Ishikawa (cell line): ENCODE data around the gene SYT1.
A peak's percentile ranks its signal among the peaks of the same experiment; 100 is the strongest.

Experiments
- CEBPB ChIP-seq: IDR thresholded peaks from 2 replicates; pipeline ENCODE4 v1.6.1; 2012
- CREB1 ChIP-seq: IDR thresholded peaks from 2 replicates; pipeline ENCODE4 v1.6.1; 2012; ENCODE audit warnings: low read depth
- EGR1 ChIP-seq: IDR thresholded peaks from 2 replicates; pipeline ENCODE4 v1.6.1; 2012
- EP300 ChIP-seq: IDR thresholded peaks from 2 replicates; pipeline ENCODE4 v1.6.1; 2012; ENCODE audit warnings: borderline replicate concordance
- FOXM1 ChIP-seq: IDR thresholded peaks from 2 replicates; pipeline ENCODE4 v1.6.1; 2012; ENCODE audit warnings: low read depth, borderline replicate concordance
- NFIC ChIP-seq: IDR thresholded peaks from 2 replicates; pipeline ENCODE4 v1.6.1; 2012
- RAD21 ChIP-seq: IDR thresholded peaks from 2 replicates; pipeline ENCODE4 v1.6.1; 2012; ENCODE audit warnings: low read depth
- TAF1 ChIP-seq: IDR thresholded peaks from 2 replicates; pipeline ENCODE4 v1.6.1; 2012; ENCODE audit warnings: low read depth, mild to moderate bottlenecking
- TCF12 ChIP-seq: IDR thresholded peaks from 2 replicates; pipeline ENCODE4 v1.6.1; 2012; ENCODE audit warnings: low read depth
- TEAD4 ChIP-seq: IDR thresholded peaks from 2 replicates; pipeline ENCODE4 v1.6.1; 2012
- YY1 ChIP-seq: IDR thresholded peaks from 2 replicates; pipeline ENCODE4 v1.6.1; 2012; ENCODE audit warnings: low read depth
- ZBTB7A ChIP-seq: IDR thresholded peaks from 2 replicates; pipeline ENCODE4 v1.6.1; 2012; ENCODE audit warnings: low read depth
- TF ChIP-seq, protein P1 (sequence below): IDR thresholded peaks from 2 replicates; pipeline ENCODE4 v1.6.1; 2012; ENCODE audit warnings: low read depth, mild to moderate bottlenecking
- TF ChIP-seq, protein P2 (sequence below): IDR thresholded peaks from 2 replicates; pipeline ENCODE4 v1.6.1; 2012
- TF ChIP-seq, protein P3 (sequence below): IDR thresholded peaks from 2 replicates; pipeline ENCODE4 v1.6.1; 2012

The SYT1 gene

DNA sequence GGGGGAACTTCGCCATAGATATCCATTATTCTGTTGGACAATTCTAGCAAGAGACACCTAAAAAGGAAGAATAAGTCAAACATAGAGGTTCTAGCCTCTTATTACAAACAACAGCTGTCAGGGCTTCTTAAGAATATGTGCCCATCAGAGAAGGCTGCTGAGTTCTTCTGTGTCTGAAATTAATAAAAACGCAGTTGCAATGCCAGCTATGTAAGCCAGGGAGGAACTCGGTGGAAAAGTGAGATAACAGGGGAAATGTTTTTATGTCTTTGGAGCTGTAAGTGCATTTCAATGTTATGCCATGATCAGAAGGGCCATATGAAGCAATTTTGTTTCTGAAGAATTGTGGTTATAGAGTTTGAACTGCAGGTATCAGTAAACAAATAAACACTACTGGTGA lies 95.0 kb downstream of the SYT1 start:
- no peak for TF ChIP-seq TCF12
- TF ChIP-seq CEBPB, result no peak
- no peak for TF ChIP-seq FOXM1
- TF ChIP-seq, protein P1, sequence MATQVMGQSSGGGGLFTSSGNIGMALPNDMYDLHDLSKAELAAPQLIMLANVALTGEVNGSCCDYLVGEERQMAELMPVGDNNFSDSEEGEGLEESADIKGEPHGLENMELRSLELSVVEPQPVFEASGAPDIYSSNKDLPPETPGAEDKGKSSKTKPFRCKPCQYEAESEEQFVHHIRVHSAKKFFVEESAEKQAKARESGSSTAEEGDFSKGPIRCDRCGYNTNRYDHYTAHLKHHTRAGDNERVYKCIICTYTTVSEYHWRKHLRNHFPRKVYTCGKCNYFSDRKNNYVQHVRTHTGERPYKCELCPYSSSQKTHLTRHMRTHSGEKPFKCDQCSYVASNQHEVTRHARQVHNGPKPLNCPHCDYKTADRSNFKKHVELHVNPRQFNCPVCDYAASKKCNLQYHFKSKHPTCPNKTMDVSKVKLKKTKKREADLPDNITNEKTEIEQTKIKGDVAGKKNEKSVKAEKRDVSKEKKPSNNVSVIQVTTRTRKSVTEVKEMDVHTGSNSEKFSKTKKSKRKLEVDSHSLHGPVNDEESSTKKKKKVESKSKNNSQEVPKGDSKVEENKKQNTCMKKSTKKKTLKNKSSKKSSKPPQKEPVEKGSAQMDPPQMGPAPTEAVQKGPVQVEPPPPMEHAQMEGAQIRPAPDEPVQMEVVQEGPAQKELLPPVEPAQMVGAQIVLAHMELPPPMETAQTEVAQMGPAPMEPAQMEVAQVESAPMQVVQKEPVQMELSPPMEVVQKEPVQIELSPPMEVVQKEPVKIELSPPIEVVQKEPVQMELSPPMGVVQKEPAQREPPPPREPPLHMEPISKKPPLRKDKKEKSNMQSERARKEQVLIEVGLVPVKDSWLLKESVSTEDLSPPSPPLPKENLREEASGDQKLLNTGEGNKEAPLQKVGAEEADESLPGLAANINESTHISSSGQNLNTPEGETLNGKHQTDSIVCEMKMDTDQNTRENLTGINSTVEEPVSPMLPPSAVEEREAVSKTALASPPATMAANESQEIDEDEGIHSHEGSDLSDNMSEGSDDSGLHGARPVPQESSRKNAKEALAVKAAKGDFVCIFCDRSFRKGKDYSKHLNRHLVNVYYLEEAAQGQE, result no peak
- TF ChIP-seq, protein P2, sequence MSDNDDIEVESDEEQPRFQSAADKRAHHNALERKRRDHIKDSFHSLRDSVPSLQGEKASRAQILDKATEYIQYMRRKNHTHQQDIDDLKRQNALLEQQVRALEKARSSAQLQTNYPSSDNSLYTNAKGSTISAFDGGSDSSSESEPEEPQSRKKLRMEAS, result no peak
- TF ChIP-seq TEAD4, result no peak
- no peak for TF ChIP-seq NFIC
- no peak for TF ChIP-seq YY1

DNA sequence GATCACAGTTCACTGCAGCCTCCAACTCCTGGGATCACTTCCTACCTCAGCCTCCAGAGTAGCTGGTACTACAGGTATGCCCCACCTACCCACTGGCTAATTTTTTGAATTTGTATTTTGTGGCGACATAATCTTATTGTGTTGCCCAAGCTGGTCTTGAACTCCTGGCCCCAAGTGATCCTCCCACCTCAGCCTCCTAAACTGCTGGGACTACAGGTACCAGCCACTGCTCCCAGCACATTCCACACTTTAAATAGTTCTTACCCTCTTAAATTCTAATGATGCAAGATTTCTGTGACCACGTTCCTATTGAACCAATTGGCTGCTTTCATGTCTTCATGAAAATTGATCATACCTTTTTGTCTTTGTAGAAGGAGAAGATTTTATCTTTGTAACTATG lies 96.6 kb downstream of the SYT1 start:
- no peak for TF ChIP-seq TCF12
- TF ChIP-seq TEAD4, result no peak
- TF ChIP-seq TAF1, result no peak
- no peak for TF ChIP-seq ZBTB7A
- no peak for TF ChIP-seq RAD21
- no peak for TF ChIP-seq YY1
- no peak for TF ChIP-seq CREB1
- TF ChIP-seq, protein P3, sequence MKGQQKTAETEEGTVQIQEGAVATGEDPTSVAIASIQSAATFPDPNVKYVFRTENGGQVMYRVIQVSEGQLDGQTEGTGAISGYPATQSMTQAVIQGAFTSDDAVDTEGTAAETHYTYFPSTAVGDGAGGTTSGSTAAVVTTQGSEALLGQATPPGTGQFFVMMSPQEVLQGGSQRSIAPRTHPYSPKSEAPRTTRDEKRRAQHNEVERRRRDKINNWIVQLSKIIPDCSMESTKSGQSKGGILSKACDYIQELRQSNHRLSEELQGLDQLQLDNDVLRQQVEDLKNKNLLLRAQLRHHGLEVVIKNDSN, result no peak
- TF ChIP-seq CEBPB, result no peak
- TF ChIP-seq, protein P2, result no peak
- TF ChIP-seq, protein P1, result no peak
- TF ChIP-seq EP300, result no peak
- no peak for TF ChIP-seq EGR1
- no peak for TF ChIP-seq NFIC
- no peak for TF ChIP-seq FOXM1

DNA sequence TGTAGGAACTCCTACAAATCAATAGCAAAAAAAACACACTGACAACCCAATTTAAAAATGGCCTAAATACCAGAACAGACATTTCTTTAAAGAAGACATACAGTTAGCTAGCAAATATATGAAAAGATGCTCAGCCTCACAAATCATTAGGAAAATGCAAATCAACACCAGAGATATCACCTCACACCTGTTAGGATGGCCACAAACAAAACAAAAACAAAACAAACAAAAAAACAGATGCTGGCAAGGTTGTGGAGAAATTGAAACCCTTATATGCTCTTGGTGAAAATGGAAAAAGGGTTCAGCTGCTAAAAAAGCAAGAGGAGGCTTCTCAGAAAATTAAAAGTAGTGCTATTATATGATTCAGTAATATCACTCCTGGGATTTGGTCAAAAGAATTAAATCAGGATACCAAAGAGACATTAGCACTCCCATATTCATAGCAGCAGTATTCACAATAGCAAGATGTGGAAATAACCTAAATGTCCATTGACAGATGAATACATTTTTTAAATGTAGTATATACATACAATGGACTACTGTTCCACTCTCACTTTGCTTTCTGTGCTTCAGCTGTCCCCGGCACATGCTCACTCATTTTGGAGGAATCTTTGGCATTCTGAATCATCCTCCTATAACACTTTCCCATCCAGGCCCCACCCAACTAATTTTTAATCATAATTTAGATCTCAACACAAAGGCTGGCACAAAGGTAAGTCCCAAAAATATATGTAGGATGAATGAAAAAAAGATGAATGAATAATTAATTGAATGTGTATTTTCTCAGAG lies 99.1 kb downstream of the SYT1 start:
- TF ChIP-seq NFIC, result no peak
- 0 out of 2 replicates have a peak, but pooled peaks have one; percentile 6 for TF ChIP-seq TEAD4

DNA sequence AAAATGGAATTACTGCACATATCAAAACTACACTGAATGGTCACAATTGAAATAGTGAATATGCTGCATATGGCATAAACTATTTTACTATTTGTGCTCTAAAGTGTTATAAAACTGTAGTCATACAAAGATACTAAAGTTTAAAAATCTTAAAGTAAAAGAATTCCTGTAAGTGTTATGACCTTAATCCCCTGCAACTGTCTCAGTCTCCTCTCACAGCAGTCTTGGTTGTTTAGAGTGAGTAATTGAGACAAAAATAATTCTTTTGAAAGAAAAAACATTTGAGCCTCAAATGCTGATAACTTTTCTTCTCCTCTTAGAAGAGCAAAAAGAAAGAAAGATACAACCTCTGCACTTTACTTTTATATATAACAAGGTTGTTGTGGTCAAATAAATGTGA lies 99.9 kb downstream of the SYT1 start:
- TF ChIP-seq CEBPB (no peak), CREB1 (no peak), TCF12 (no peak), TAF1 (no peak), YY1 (no peak), ZBTB7A (no peak), EP300 (no peak), TEAD4 (no peak), FOXM1 (no peak), NFIC (no peak), RAD21 (no peak), EGR1 (no peak)
- TF ChIP-seq, protein P3, result no peak
- TF ChIP-seq, protein P2, result no peak
- TF ChIP-seq, protein P1, result no peak
